IMR-90 (cell line): ENCODE measurements around the gene PITPNC1. TPM values are rescaled to one million over a fixed set of nuclear protein-coding genes. Genes with fewer than 3 reads are reported as not detected.

Experiments
- ATAC-seq: fragments of 200-7000 bp; cut with Tn5 transposase; 2 replicates; pipeline ENCODE4 v1.9.1; 2020; ENCODE audit warnings: low read depth, mild to moderate bottlenecking, moderate library complexity
- BruUV-seq: library from RNA; stranded (reverse); fragments of 400-500 nt; replicated peaks from 2 replicates; lab custom pipeline; 2021; lab: Mats Ljungman, UMichigan
- CTCF ChIA-PET: fragments of 300-600 bp; formaldehyde crosslinking; extraction: SDS; loops from one replicate; lab custom pipeline; 2021; ENCODE audit warnings: antibody characterized with exemption; lab: Yijun Ruan, JAX
- POLR2A ChIA-PET: fragments of 300-600 bp; sonication (Branson Sonifier 250); formaldehyde crosslinking; loops from one replicate; lab custom pipeline; 2022; ENCODE audit warnings: antibody characterized with exemption; ENCODE audit not compliant: unreplicated experiment; lab: Charles Lee
- DNase-seq: peaks from one replicate; pipeline ENCODE4 v3.0.0; 2013
- H2AFZ ChIP-seq: replicated peaks from 2 replicates; pipeline ENCODE3; 2013; ENCODE audit warnings: low read length, mild to moderate bottlenecking; ENCODE audit not compliant: poor library complexity
- H2AK5ac ChIP-seq: 2 replicates; pipeline ENCODE4 v1.6.1; 2013; ENCODE audit warnings: low read depth, low read length, inconsistent platforms
- H2AK9ac ChIP-seq: replicated peaks from 2 replicates; pipeline ENCODE3; 2013; ENCODE audit warnings: mild to moderate bottlenecking, low read depth, low read length, moderate library complexity; ENCODE audit not compliant: poor library complexity
- H2BK120ac ChIP-seq: 2 replicates; pipeline ENCODE4 v1.6.1; 2013; ENCODE audit warnings: low read depth, low read length, inconsistent platforms
- H2BK15ac ChIP-seq: 3 replicates; pipeline ENCODE4 v1.6.1; 2013; ENCODE audit warnings: low read depth, low read length, inconsistent platforms
- H2BK20ac ChIP-seq: 2 replicates; pipeline ENCODE4 v1.6.1; 2013; ENCODE audit warnings: low read depth, mild to moderate bottlenecking, inconsistent platforms, low read length, moderate library complexity
- H2BK5ac ChIP-seq: 2 replicates; pipeline ENCODE4 v1.6.1; 2013; ENCODE audit warnings: mild to moderate bottlenecking, low read depth, low read length, inconsistent platforms; ENCODE audit not compliant: poor library complexity, severe bottlenecking
- H3K14ac ChIP-seq: replicated peaks from 2 replicates; pipeline ENCODE4 v1.6.1; 2013; ENCODE audit warnings: low read depth, low read length, inconsistent platforms
- H3K18ac ChIP-seq: 2 replicates; pipeline ENCODE4 v1.6.1; 2013; ENCODE audit warnings: low read depth, low read length, control low read depth
- H3K23ac ChIP-seq: 2 replicates; pipeline ENCODE4 v1.6.1; 2013; ENCODE audit warnings: low read depth, low read length, inconsistent platforms
- H3K27ac ChIP-seq: 2 replicates; pipeline ENCODE4 v1.5.1; 2013; ENCODE audit warnings: mild to moderate bottlenecking, control low read depth, low read length; ENCODE audit not compliant: insufficient read depth
- H3K27me3 ChIP-seq: 2 replicates; pipeline ENCODE4 v1.6.1; 2013; ENCODE audit warnings: low read length; ENCODE audit not compliant: control insufficient read depth, insufficient read depth
- H3K36me3 ChIP-seq: 2 replicates; pipeline ENCODE4 v1.6.1; 2013; ENCODE audit warnings: low read length, mixed read lengths; ENCODE audit not compliant: control insufficient read depth, insufficient read depth
- H3K4ac ChIP-seq: 2 replicates; pipeline ENCODE4 v1.6.1; 2013; ENCODE audit warnings: low read depth, low read length, inconsistent platforms
- H3K4me1 ChIP-seq: 2 replicates; pipeline ENCODE4 v1.6.1; 2013; ENCODE audit warnings: low read length, mixed read lengths; ENCODE audit not compliant: control insufficient read depth, insufficient read depth
- H3K4me2 ChIP-seq: 2 replicates; pipeline ENCODE4 v1.6.1; 2013; ENCODE audit warnings: low read depth, mild to moderate bottlenecking, control low read depth, low read length, moderate library complexity
- H3K4me3 ChIP-seq: 2 replicates; pipeline ENCODE4 v1.5.1; 2013; ENCODE audit warnings: low read depth, mild to moderate bottlenecking, control low read depth, low read length, moderate library complexity; ENCODE audit not compliant: insufficient read depth
- H3K56ac ChIP-seq: 2 replicates; pipeline ENCODE4 v1.6.1; 2013; ENCODE audit warnings: low read length, inconsistent platforms; ENCODE audit not compliant: insufficient read depth; ENCODE audit errors: extremely low read depth
- H3K79me1 ChIP-seq, 2 experiments: 2 replicates each; pipeline ENCODE4 v1.6.1; 2013; ENCODE audit warnings: low read length in 2 of 2, inconsistent platforms in 1 of 2, low read depth in 1 of 2
- H3K9ac ChIP-seq: 2 replicates; pipeline ENCODE4 v1.6.1; 2013; ENCODE audit warnings: low read depth, low read length, control low read depth
- H3K9me1 ChIP-seq: 2 replicates; pipeline ENCODE4 v1.6.1; 2013; ENCODE audit warnings: low read length, inconsistent platforms; ENCODE audit not compliant: insufficient read depth
- H3K9me3 ChIP-seq: 2 replicates; pipeline ENCODE4 v1.6.1; 2013; ENCODE audit warnings: low read length; ENCODE audit not compliant: control insufficient read depth, insufficient read depth
- H4K20me1 ChIP-seq: 2 replicates; pipeline ENCODE4 v1.6.1; 2013; ENCODE audit warnings: low read length, inconsistent platforms; ENCODE audit not compliant: insufficient read depth
- H4K5ac ChIP-seq: 2 replicates; pipeline ENCODE4 v1.6.1; 2013; ENCODE audit warnings: mild to moderate bottlenecking, low read depth, low read length, control low read depth
- H4K8ac ChIP-seq, 2 experiments: 2 replicates each; pipeline ENCODE4 v1.6.1; 2013; ENCODE audit warnings: low read depth in 2 of 2, low read length in 2 of 2, control low read depth in 1 of 2, inconsistent platforms in 1 of 2
- H4K91ac ChIP-seq: 2 replicates; pipeline ENCODE4 v1.6.1; 2013; ENCODE audit warnings: low read depth, low read length, inconsistent platforms; ENCODE audit not compliant: insufficient read depth
- BHLHE40 ChIP-seq: fragments of 150-350 bp; IDR thresholded peaks from 2 replicates; pipeline ENCODE4 v1.6.1; 2016; ENCODE audit warnings: mild to moderate bottlenecking, low read depth, low read length
- CEBPB ChIP-seq: IDR thresholded peaks from 2 replicates; pipeline ENCODE4 v1.6.1; 2012; ENCODE audit warnings: low read depth, low read length, improper control_type of control experiment
- MAFK ChIP-seq: IDR thresholded peaks from 2 replicates; pipeline ENCODE4 v1.6.1; 2012; ENCODE audit warnings: low read depth, low read length, improper control_type of control experiment
- MAZ ChIP-seq: IDR thresholded peaks from 2 replicates; pipeline ENCODE4 v1.6.1; 2012; ENCODE audit warnings: low read depth, mild to moderate bottlenecking, low read length, improper control_type of control experiment, moderate library complexity, borderline replicate concordance
- NFE2L2 ChIP-seq: fragments of 150-350 bp; IDR thresholded peaks from 2 replicates; pipeline ENCODE4 v1.6.1; 2016; ENCODE audit warnings: low read depth, mild to moderate bottlenecking, low read length
- POLR2A ChIP-seq: IDR thresholded peaks from 2 replicates; pipeline ENCODE4 v1.6.1; 2012; ENCODE audit warnings: mild to moderate bottlenecking, low read depth, low read length
- RAD21 ChIP-seq: IDR thresholded peaks from 2 replicates; pipeline ENCODE4 v1.6.1; 2012; ENCODE audit warnings: low read length, improper control_type of control experiment
- RFX5 ChIP-seq: IDR thresholded peaks from 2 replicates; pipeline ENCODE4 v1.8.0; 2012; ENCODE audit warnings: low read depth, mild to moderate bottlenecking, low read length, moderate library complexity
- USF2 ChIP-seq: fragments of 150-350 bp; IDR thresholded peaks from 2 replicates; pipeline ENCODE4 v1.6.1; 2017; ENCODE audit warnings: mild to moderate bottlenecking, antibody characterized with exemption, low read length, low read depth
- WGBS, 2 experiments: methylation state at CpG; one replicate each; pipeline versions ENCODE4 v1.1.5 to v1.1.7; 2013; ENCODE audit warnings: missing lambda C conversion rate in 2 of 2; ENCODE audit not compliant: insufficient read length in 1 of 2; ENCODE audit errors: extremely low coverage in 2 of 2; 5-methylcytosine and 5-hydroxymethylcytosine counted together
- dilution Hi-C: fragments of 300-500 bp; cut with HindIII; formaldehyde crosslinking; loops from one replicate; pipeline ENCODE4 v1.14.3; 2018; ENCODE audit warnings: low sequenced_read_pairs; ENCODE audit not compliant: unreplicated experiment
- in situ Hi-C: fragments of 300-500 bp; cut with MboI; formaldehyde crosslinking; loops from 3 replicates; pipeline ENCODE4 v1.14.3; 2019; ENCODE audit warnings: low sequenced_read_pairs, inconsistent platforms, mixed read lengths
- intact Hi-C: fragments of 100-400 bp; cut with micrococcal nuclease; formaldehyde crosslinking; loops from 2 replicates; pipeline ENCODE4 v1.10.0; 2022
- polyA plus RNA-seq, 3 experiments: library from polyadenylated mRNA; depleted of rRNA; stranded (reverse); fragments of >200 nt; gene quantifications; 2 replicates each; pipeline ENCODE4 v1.2.3, GENCODE V29; 2012; ENCODE audit warnings: low replicate concordance in 1 of 3
- total RNA-seq: library from RNA; depleted of rRNA; stranded (reverse); fragments of >200 nt; gene quantifications from 2 replicates; pipeline ENCODE4 v1.2.3, GENCODE V29; 2012
- TF ChIP-seq, protein P1 (sequence below): conservative IDR thresholded peaks from 2 replicates; pipeline ENCODE4 v1.5.1; 2012; ENCODE audit warnings: mild to moderate bottlenecking, low read depth, low read length, improper control_type of control experiment

The PITPNC1 gene
- total and polyA plus RNA-seq, 2 of the 4 experiments (the other 2 are of a cell fraction): 4.1 TPM

DNA sequence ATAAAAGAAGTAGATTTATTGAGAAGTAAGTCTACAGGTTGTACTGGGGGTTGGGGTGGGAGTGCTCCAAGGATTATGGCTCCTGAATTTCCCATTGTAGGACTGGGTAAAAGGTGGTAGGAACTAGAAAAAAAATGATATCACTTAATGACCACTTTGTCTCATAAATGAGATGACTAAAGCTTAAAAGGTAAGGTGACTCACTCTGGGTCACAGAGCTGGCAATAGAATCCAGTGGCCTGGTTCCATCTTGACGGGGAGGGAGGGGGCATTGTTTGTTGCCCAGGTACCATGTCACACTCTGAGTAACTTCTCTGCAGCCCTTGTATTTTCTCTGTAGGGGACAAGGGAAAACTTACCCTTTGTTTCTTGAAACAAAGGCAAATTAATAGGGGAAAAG lies 126.1 kb downstream of the PITPNC1 start:
- DNase-seq: peak; percentile 53
- Histone ChIP-seq H3K9me1 (peaks cover 3% of the 10 kb centered on the region; the same call in 1 of the 2 replicates), H4K5ac (no peak overlapping the region), H4K20me1 (no peaks in the 10 kb centered on the region; the same call in 1 of the 2 replicates), H3K9ac (no peak overlapping the region), H3K36me3 (no peaks in the 10 kb centered on the region), H3K4me1 (no peaks in the 10 kb centered on the region), H3K9me3 (peaks cover 3% of the 10 kb centered on the region), H4K8ac (no peak overlapping the region), H3K14ac (no peak overlapping the region), H2AK5ac (no peak overlapping the region), H2AK9ac (no peak overlapping the region), H2BK15ac (no peak overlapping the region), H3K56ac (no peak overlapping the region), H3K79me1 (peaks cover 16 to 23% of the 10 kb centered on the region in 2 experiments), H3K23ac (no peak overlapping the region), H3K27ac (no peak overlapping the region), H2BK5ac (no peak overlapping the region), H2AFZ (no peak overlapping the region), H3K18ac (no peak overlapping the region), H3K4me3 (no peak overlapping the region), H3K4ac (no peak overlapping the region), H3K27me3 (no peaks in the 10 kb centered on the region), H2BK20ac (no peak overlapping the region), H4K91ac (no peak overlapping the region), H2BK120ac (no peak overlapping the region), H3K4me2 (no peak overlapping the region)
- TF ChIP-seq MAFK: no peak
- TF ChIP-seq USF2: no peak
- no peak for TF ChIP-seq BHLHE40
- no peak for TF ChIP-seq CEBPB
- no peak for TF ChIP-seq POLR2A
- no peak for TF ChIP-seq NFE2L2
- no peak for TF ChIP-seq MAZ
- no peak for TF ChIP-seq RFX5
- TF ChIP-seq, protein P1, sequence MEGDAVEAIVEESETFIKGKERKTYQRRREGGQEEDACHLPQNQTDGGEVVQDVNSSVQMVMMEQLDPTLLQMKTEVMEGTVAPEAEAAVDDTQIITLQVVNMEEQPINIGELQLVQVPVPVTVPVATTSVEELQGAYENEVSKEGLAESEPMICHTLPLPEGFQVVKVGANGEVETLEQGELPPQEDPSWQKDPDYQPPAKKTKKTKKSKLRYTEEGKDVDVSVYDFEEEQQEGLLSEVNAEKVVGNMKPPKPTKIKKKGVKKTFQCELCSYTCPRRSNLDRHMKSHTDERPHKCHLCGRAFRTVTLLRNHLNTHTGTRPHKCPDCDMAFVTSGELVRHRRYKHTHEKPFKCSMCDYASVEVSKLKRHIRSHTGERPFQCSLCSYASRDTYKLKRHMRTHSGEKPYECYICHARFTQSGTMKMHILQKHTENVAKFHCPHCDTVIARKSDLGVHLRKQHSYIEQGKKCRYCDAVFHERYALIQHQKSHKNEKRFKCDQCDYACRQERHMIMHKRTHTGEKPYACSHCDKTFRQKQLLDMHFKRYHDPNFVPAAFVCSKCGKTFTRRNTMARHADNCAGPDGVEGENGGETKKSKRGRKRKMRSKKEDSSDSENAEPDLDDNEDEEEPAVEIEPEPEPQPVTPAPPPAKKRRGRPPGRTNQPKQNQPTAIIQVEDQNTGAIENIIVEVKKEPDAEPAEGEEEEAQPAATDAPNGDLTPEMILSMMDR: no peak
- no peak for TF ChIP-seq RAD21
- no CpG with 5 or more reads among the region's 1 CpG for WGBS, 2 experiments
- ChIA-PET CTCF (no interaction called here), POLR2A (no interaction called here)
- no TSS peak for BruUV-seq
- in situ Hi-C loops: no loop called here
- ATAC-seq: no peak
- intact Hi-C loops: no loop called here
- dilution Hi-C loops: no loop called here
